HS-27A (cell line): ENCODE measurements around the gene ADCY2.

Experiments
- DNase-seq: peaks from one replicate; pipeline ENCODE4 v3.0.0-alpha.2; 2012; ENCODE audit warnings: low read depth, missing footprints

Gene ADCY2

DNA sequence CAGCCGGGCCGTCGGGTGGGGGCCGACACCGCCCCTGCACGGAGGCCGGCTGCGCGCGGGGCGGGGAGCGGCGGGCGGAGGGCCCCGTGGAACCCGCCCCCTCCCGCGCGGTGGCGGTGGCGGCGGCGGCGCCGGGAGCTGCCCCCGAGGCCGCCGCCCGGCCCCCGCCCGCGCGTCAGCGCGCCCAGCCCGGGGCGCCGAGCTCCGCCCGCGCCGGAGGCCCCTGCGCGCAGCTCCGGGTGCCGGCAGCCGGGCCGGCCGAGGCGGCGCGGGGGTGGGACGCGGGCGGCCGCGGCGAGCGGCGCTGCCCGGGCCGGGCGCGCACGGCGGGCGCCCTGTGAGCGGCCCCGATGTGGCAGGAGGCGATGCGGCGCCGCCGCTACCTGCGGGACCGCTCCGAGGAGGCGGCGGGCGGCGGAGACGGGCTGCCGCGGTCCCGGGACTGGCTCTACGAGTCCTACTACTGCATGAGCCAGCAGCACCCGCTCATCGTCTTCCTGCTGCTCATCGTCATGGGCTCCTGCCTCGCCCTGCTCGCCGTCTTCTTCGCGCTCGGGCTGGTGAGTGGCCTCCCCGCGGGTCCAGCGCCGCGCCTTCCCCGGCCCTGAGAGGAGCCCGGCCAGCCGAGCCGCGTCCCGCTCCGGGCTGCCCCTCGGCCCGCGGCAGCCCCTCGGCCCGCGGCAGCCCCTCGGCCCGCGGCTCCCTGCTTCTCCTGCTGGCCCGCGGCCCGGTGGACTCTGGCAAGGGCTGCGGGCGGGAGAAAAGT is at the start of gene ADCY2:
TSS of gene ADCY2 (plus strand) at position 192 of the 766 bp plus-strand sequence. CDS start at position 351, 159 bp downstream.
- no peak for DNase-seq

DNA sequence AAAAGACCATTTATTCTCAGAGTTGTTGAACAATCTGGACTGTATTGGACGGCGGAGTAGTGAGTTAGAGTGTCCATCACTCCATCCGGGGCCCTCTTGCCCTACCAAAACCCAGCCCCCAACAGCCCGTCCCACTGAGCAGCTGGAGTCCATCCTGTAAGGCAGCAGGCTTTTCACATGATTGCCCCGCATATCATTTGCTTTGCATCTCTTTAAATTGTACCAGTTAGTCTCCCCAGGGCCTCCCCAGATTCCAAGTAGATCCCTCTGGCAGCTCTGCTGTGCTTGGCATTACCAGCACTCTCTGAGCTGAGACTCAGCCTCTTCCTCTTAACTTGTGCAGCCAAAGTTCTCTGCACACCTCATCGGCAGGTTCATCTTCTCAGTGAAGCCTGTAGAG is 48.6 kb upstream of the ADCY2 start:
- no peak for DNase-seq

GRCh38 chr5:7348168-7348854 is 47.6 kb upstream of the ADCY2 start:
- DNase-seq = no peak

DNA sequence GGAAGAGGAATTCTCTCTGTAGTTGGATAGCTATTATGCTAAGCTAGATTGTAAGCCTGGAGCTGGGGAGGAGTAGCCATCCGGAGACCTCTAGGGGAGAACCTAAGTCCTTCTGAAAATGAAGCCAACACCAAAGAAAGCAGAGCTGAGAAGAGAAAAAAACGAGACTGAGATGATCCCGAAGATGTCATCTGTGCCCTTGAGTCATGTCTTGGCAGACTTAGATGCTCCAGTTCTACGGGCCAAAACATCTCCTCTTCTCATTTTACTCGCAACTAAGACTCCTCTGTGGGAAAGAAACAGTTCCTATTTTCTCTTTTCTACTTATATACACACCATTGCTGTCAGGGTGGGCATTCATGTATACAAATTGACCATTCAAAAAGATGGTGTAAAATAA is 34.3 kb upstream of the ADCY2 start:
- no peak for DNase-seq

GRCh38 chr5:7363067-7363677 is 32.8 kb upstream of the ADCY2 start:
- no peak for DNase-seq

DNA sequence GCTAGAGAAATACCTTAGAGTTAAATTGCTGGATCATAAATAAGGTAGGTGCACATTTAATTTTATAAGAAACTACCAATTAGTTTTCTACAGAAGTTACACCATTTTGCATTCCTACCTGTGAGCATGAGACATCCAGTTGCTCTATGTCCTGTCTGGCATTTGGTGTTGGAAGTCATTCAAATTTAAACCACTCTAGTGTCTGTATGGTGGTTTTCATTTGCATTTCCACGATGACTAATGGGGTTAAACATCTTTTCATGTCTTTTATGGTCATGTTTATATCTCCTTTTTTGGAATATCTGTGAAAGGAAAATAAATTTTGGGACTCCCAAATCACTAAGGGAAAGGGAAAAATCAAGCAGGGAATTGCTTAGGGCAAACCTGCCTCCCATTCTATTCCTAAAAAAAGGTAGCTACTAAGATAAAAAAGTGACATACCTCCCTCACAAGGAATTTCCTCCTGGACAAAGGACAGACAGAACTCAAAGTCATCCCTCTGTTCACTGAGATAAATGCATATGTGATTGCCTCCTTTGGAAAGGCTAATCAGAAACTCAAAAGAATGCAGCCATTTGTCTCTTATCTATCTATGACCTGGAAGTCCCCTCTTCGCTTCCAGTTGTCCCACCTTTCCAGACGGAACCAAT is 31.6 kb upstream of the ADCY2 start:
- no peak for DNase-seq

GRCh38 chr5:7367780-7368179 is 28.2 kb upstream of the ADCY2 start:
- no peak for DNase-seq

GRCh38 chr5:7372399-7372798 is 23.5 kb upstream of the ADCY2 start:
- no peak for DNase-seq

- DNase-seq = no peak
Measured at GRCh38 chr5:7374186-7374585, 21.8 kb upstream of the ADCY2 start.

DNA sequence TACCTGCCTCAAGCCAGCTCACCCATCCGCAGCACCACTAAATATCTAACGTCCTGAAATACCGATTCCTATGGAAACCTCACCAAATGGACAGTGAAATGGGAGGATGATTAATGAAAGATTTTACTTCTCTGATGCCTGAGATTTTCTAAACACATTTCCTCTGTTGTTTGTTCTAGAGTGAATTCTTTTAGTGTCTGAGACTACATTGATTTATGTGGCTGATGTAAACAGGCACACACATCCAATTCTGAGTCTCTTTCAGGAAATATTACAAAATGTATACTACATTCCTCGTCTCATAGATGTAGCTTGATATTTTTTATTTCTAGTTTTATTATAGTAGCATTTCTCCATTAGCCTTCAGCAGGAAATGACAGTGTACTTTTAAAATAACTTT is 20.5 kb upstream of the ADCY2 start:
- DNase-seq = no peak

- no peak for DNase-seq
Measured at GRCh38 chr5:7376871-7377270, 19.1 kb upstream of the ADCY2 start.

DNA sequence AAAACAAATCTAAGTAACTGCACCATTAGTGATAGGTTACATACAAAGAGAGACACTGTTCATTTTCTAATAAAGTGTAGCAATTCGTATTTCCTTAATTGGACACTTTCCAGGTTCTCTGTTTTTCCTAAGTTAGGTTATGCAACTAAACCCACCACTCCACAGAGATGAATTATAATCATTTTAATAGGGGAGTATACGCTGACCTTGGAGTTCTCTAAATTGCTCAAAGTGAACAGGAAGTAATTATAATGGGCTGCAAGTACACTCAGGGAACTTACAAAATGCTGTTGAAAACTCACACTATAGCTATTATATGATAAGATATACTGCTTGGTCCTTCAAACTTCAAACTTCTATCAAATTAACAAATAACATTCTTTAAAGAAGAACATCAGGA is 18.2 kb upstream of the ADCY2 start:
- no peak for DNase-seq

DNA sequence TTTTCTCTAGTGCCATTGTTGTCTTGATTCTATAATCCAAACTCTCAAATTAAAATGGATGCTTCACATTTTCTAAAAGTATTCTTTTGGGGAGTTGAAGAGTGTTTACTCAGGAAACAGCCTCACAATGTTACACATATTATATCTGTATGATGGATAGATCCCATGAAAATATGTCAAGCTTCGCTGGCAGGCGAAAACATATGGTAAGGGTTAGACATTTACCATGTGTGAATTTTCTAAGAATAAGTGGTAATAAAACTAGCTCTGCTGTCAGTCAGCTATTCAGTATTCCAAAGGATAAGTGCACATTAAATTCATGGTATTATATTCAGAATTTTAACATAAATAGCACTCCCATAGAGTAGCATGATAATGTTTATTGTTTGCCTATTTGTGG is 13.3 kb upstream of the ADCY2 start:
- no peak for DNase-seq

GRCh38 chr5:7385681-7386080 is 10.3 kb upstream of the ADCY2 start:
- no peak for DNase-seq

- no peak for DNase-seq
Measured at GRCh38 chr5:7388553-7388952, 7.4 kb upstream of the ADCY2 start.

GRCh38 chr5:7391215-7391614 is 4.7 kb upstream of the ADCY2 start:
- DNase-seq = no peak

GRCh38 chr5:7391814-7392692 is 3.9 kb upstream of the ADCY2 start:
- no peak for DNase-seq

GRCh38 chr5:7392693-7393024 is 3.3 kb upstream of the ADCY2 start:
- DNase-seq = no peak

DNA sequence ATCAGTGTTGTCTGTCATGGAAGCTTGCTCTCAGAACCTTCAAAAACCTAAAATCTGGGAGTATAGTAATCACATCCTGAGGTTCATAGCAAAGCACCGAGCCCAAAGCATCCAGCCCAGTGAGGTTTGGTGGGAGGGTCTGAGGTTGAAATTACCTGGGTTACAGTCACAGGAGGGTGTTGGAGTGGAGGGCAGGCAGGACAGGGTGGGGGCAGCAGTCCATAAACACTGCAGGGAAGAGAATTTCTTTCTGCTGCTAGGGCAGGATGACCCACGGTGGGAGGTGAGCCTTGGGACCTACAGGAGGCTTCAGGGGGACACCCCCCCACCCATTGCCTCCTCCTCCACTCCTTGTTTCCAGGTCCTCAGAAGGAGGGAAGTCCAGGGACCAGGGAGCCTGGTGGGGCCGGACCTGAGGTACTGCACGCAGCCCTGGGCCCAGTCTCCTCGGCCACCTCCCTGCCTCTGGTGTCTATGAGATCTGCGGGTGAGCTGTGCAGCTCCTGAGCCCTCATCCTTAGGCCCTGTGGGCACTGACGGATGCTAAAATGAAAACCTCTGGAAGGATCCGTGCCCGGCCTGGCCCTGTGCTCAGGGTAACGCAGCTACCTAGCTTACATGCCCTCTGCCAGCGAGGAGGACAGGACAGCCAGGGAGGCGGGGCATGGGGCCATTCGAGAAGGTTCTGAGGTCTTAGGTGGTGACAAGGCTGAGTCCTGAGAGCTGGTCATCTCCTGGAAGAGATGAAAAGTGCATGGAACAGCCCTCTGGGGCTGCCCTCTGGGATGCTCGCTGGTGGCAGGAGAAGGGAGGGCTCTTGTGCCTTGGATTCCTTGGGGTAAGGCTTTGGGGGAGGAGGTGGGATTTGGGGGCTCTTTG is 1.8 kb upstream of the ADCY2 start:
- DNase-seq = no peak

GRCh38 chr5:7394889-7395431 is 978 bp upstream of the ADCY2 start:
- no peak for DNase-seq
